IMR-90 (cell line): Measurements from ENCODE around the gene METAP2. TPM values are rescaled to one million over a fixed set of nuclear protein-coding genes. Genes with fewer than 3 reads are reported as not detected.

Experiments
- ATAC-seq: fragments of 200-7000 bp; cut with Tn5 transposase; 2 replicates; pipeline ENCODE4 v1.9.1; 2020; ENCODE audit warnings: low read depth, mild to moderate bottlenecking, moderate library complexity
- BruUV-seq: library from RNA; stranded (reverse); fragments of 400-500 nt; replicated peaks from 2 replicates; lab custom pipeline; 2021; lab: Mats Ljungman, UMichigan
- CTCF ChIA-PET: fragments of 300-600 bp; formaldehyde crosslinking; extraction: SDS; loops from one replicate; lab custom pipeline; 2021; ENCODE audit warnings: antibody characterized with exemption; lab: Yijun Ruan, JAX
- POLR2A ChIA-PET: fragments of 300-600 bp; sonication (Branson Sonifier 250); formaldehyde crosslinking; loops from one replicate; lab custom pipeline; 2022; ENCODE audit warnings: antibody characterized with exemption; ENCODE audit not compliant: unreplicated experiment; lab: Charles Lee
- DNase-seq: peaks from one replicate; pipeline ENCODE4 v3.0.0; 2013
- H2AFZ ChIP-seq: replicated peaks from 2 replicates; pipeline ENCODE3; 2013; ENCODE audit warnings: low read length, mild to moderate bottlenecking; ENCODE audit not compliant: poor library complexity
- H2AK5ac ChIP-seq: 2 replicates; pipeline ENCODE4 v1.6.1; 2013; ENCODE audit warnings: low read depth, low read length, inconsistent platforms
- H2AK9ac ChIP-seq: replicated peaks from 2 replicates; pipeline ENCODE3; 2013; ENCODE audit warnings: mild to moderate bottlenecking, low read depth, low read length, moderate library complexity; ENCODE audit not compliant: poor library complexity
- H2BK120ac ChIP-seq: 2 replicates; pipeline ENCODE4 v1.6.1; 2013; ENCODE audit warnings: low read depth, low read length, inconsistent platforms
- H2BK15ac ChIP-seq: 3 replicates; pipeline ENCODE4 v1.6.1; 2013; ENCODE audit warnings: low read depth, low read length, inconsistent platforms
- H2BK20ac ChIP-seq: 2 replicates; pipeline ENCODE4 v1.6.1; 2013; ENCODE audit warnings: low read depth, mild to moderate bottlenecking, inconsistent platforms, low read length, moderate library complexity
- H2BK5ac ChIP-seq: 2 replicates; pipeline ENCODE4 v1.6.1; 2013; ENCODE audit warnings: mild to moderate bottlenecking, low read depth, low read length, inconsistent platforms; ENCODE audit not compliant: poor library complexity, severe bottlenecking
- H3K14ac ChIP-seq: replicated peaks from 2 replicates; pipeline ENCODE4 v1.6.1; 2013; ENCODE audit warnings: low read depth, low read length, inconsistent platforms
- H3K18ac ChIP-seq: 2 replicates; pipeline ENCODE4 v1.6.1; 2013; ENCODE audit warnings: low read depth, low read length, control low read depth
- H3K23ac ChIP-seq: 2 replicates; pipeline ENCODE4 v1.6.1; 2013; ENCODE audit warnings: low read depth, low read length, inconsistent platforms
- H3K27ac ChIP-seq: 2 replicates; pipeline ENCODE4 v1.5.1; 2013; ENCODE audit warnings: mild to moderate bottlenecking, control low read depth, low read length; ENCODE audit not compliant: insufficient read depth
- H3K27me3 ChIP-seq: 2 replicates; pipeline ENCODE4 v1.6.1; 2013; ENCODE audit warnings: low read length; ENCODE audit not compliant: control insufficient read depth, insufficient read depth
- H3K36me3 ChIP-seq: 2 replicates; pipeline ENCODE4 v1.6.1; 2013; ENCODE audit warnings: low read length, mixed read lengths; ENCODE audit not compliant: control insufficient read depth, insufficient read depth
- H3K4ac ChIP-seq: 2 replicates; pipeline ENCODE4 v1.6.1; 2013; ENCODE audit warnings: low read depth, low read length, inconsistent platforms
- H3K4me1 ChIP-seq: 2 replicates; pipeline ENCODE4 v1.6.1; 2013; ENCODE audit warnings: low read length, mixed read lengths; ENCODE audit not compliant: control insufficient read depth, insufficient read depth
- H3K4me2 ChIP-seq: 2 replicates; pipeline ENCODE4 v1.6.1; 2013; ENCODE audit warnings: low read depth, mild to moderate bottlenecking, control low read depth, low read length, moderate library complexity
- H3K4me3 ChIP-seq: 2 replicates; pipeline ENCODE4 v1.5.1; 2013; ENCODE audit warnings: low read depth, mild to moderate bottlenecking, control low read depth, low read length, moderate library complexity; ENCODE audit not compliant: insufficient read depth
- H3K56ac ChIP-seq: 2 replicates; pipeline ENCODE4 v1.6.1; 2013; ENCODE audit warnings: low read length, inconsistent platforms; ENCODE audit not compliant: insufficient read depth; ENCODE audit errors: extremely low read depth
- H3K79me1 ChIP-seq, 2 experiments: 2 replicates each; pipeline ENCODE4 v1.6.1; 2013; ENCODE audit warnings: low read length in 2 of 2, inconsistent platforms in 1 of 2, low read depth in 1 of 2
- H3K9ac ChIP-seq: 2 replicates; pipeline ENCODE4 v1.6.1; 2013; ENCODE audit warnings: low read depth, low read length, control low read depth
- H3K9me1 ChIP-seq: 2 replicates; pipeline ENCODE4 v1.6.1; 2013; ENCODE audit warnings: low read length, inconsistent platforms; ENCODE audit not compliant: insufficient read depth
- H3K9me3 ChIP-seq: 2 replicates; pipeline ENCODE4 v1.6.1; 2013; ENCODE audit warnings: low read length; ENCODE audit not compliant: control insufficient read depth, insufficient read depth
- H4K20me1 ChIP-seq: 2 replicates; pipeline ENCODE4 v1.6.1; 2013; ENCODE audit warnings: low read length, inconsistent platforms; ENCODE audit not compliant: insufficient read depth
- H4K5ac ChIP-seq: 2 replicates; pipeline ENCODE4 v1.6.1; 2013; ENCODE audit warnings: mild to moderate bottlenecking, low read depth, low read length, control low read depth
- H4K8ac ChIP-seq, 2 experiments: 2 replicates each; pipeline ENCODE4 v1.6.1; 2013; ENCODE audit warnings: low read depth in 2 of 2, low read length in 2 of 2, control low read depth in 1 of 2, inconsistent platforms in 1 of 2
- H4K91ac ChIP-seq: 2 replicates; pipeline ENCODE4 v1.6.1; 2013; ENCODE audit warnings: low read depth, low read length, inconsistent platforms; ENCODE audit not compliant: insufficient read depth
- BHLHE40 ChIP-seq: fragments of 150-350 bp; IDR thresholded peaks from 2 replicates; pipeline ENCODE4 v1.6.1; 2016; ENCODE audit warnings: mild to moderate bottlenecking, low read depth, low read length
- CEBPB ChIP-seq: IDR thresholded peaks from 2 replicates; pipeline ENCODE4 v1.6.1; 2012; ENCODE audit warnings: low read depth, low read length, improper control_type of control experiment
- CHD1 ChIP-seq: IDR thresholded peaks from 2 replicates; pipeline ENCODE4 v1.6.1; 2012; ENCODE audit warnings: low read depth, low read length, improper control_type of control experiment
- CTCF ChIP-seq: conservative IDR thresholded peaks from 2 replicates; pipeline ENCODE4 v1.5.1; 2012; ENCODE audit warnings: mild to moderate bottlenecking, low read depth, low read length, improper control_type of control experiment
- ELK1 ChIP-seq: fragments of 150-350 bp; IDR thresholded peaks from 2 replicates; pipeline ENCODE4 v1.6.1; 2016; ENCODE audit warnings: low read depth, mild to moderate bottlenecking, low read length, moderate library complexity, borderline replicate concordance
- FOS ChIP-seq: fragments of 150-350 bp; IDR thresholded peaks from 2 replicates; pipeline ENCODE4 v1.6.1; 2016; ENCODE audit warnings: low read depth, low read length
- MAFK ChIP-seq: IDR thresholded peaks from 2 replicates; pipeline ENCODE4 v1.6.1; 2012; ENCODE audit warnings: low read depth, low read length, improper control_type of control experiment
- MAZ ChIP-seq: IDR thresholded peaks from 2 replicates; pipeline ENCODE4 v1.6.1; 2012; ENCODE audit warnings: low read depth, mild to moderate bottlenecking, low read length, improper control_type of control experiment, moderate library complexity, borderline replicate concordance
- MXI1 ChIP-seq: IDR thresholded peaks from 2 replicates; pipeline ENCODE4 v1.6.1; 2012; ENCODE audit warnings: low read depth, mild to moderate bottlenecking, low read length, moderate library complexity, borderline replicate concordance
- NFE2L2 ChIP-seq: fragments of 150-350 bp; IDR thresholded peaks from 2 replicates; pipeline ENCODE4 v1.6.1; 2016; ENCODE audit warnings: low read depth, mild to moderate bottlenecking, low read length
- POLR2A ChIP-seq: IDR thresholded peaks from 2 replicates; pipeline ENCODE4 v1.6.1; 2012; ENCODE audit warnings: mild to moderate bottlenecking, low read depth, low read length
- RAD21 ChIP-seq: IDR thresholded peaks from 2 replicates; pipeline ENCODE4 v1.6.1; 2012; ENCODE audit warnings: low read length, improper control_type of control experiment
- RCOR1 ChIP-seq: IDR thresholded peaks from 2 replicates; pipeline ENCODE4 v1.6.1; 2012; ENCODE audit warnings: mild to moderate bottlenecking, low read length, improper control_type of control experiment; ENCODE audit not compliant: insufficient replicate concordance
- RFX5 ChIP-seq: IDR thresholded peaks from 2 replicates; pipeline ENCODE4 v1.8.0; 2012; ENCODE audit warnings: low read depth, mild to moderate bottlenecking, low read length, moderate library complexity
- SMC3 ChIP-seq: fragments of 150-350 bp; IDR thresholded peaks from 2 replicates; pipeline ENCODE4 v1.6.1; 2016; ENCODE audit warnings: low read depth, mild to moderate bottlenecking, antibody characterized with exemption, low read length, moderate library complexity
- USF2 ChIP-seq: fragments of 150-350 bp; IDR thresholded peaks from 2 replicates; pipeline ENCODE4 v1.6.1; 2017; ENCODE audit warnings: mild to moderate bottlenecking, antibody characterized with exemption, low read length, low read depth
- WGBS, 2 experiments: methylation state at CpG; one replicate each; pipeline versions ENCODE4 v1.1.5 to v1.1.7; 2013; ENCODE audit warnings: missing lambda C conversion rate in 2 of 2; ENCODE audit not compliant: insufficient read length in 1 of 2; ENCODE audit errors: extremely low coverage in 2 of 2; 5-methylcytosine and 5-hydroxymethylcytosine counted together
- dilution Hi-C: fragments of 300-500 bp; cut with HindIII; formaldehyde crosslinking; loops from one replicate; pipeline ENCODE4 v1.14.3; 2018; ENCODE audit warnings: low sequenced_read_pairs; ENCODE audit not compliant: unreplicated experiment
- in situ Hi-C: fragments of 300-500 bp; cut with MboI; formaldehyde crosslinking; loops from 3 replicates; pipeline ENCODE4 v1.14.3; 2019; ENCODE audit warnings: low sequenced_read_pairs, inconsistent platforms, mixed read lengths
- intact Hi-C: fragments of 100-400 bp; cut with micrococcal nuclease; formaldehyde crosslinking; loops from 2 replicates; pipeline ENCODE4 v1.10.0; 2022
- polyA plus RNA-seq, 3 experiments: library from polyadenylated mRNA; depleted of rRNA; stranded (reverse); fragments of >200 nt; gene quantifications; 2 replicates each; pipeline ENCODE4 v1.2.3, GENCODE V29; 2012; ENCODE audit warnings: low replicate concordance in 1 of 3
- total RNA-seq: library from RNA; depleted of rRNA; stranded (reverse); fragments of >200 nt; gene quantifications from 2 replicates; pipeline ENCODE4 v1.2.3, GENCODE V29; 2012

Gene METAP2
- total and polyA plus RNA-seq, 2 of the 4 experiments (the other 2 are of a cell fraction) = 62.5 to 72.9 TPM

- no peak overlapping the region for H3K18ac ChIP-seq
- in situ Hi-C loops (no loop called here), dilution Hi-C loops (no loop called here), intact Hi-C loops (no loop called here)
- no peak overlapping the region for H3K9ac ChIP-seq
- no peak overlapping the region for H3K4me2 ChIP-seq
- BruUV-seq = no TSS peak
- H2AK9ac ChIP-seq = no peak overlapping the region
- H2BK15ac ChIP-seq = no peak overlapping the region
- no peaks in the 10 kb centered on the region for H3K9me3 ChIP-seq
- TF ChIP-seq RCOR1 (no peak), POLR2A (no peak), CHD1 (no peak), RFX5 (no peak), MXI1 (no peak), USF2 (no peak), CTCF (no peak), MAZ (no peak), RAD21 (no peak), ELK1 (no peak), BHLHE40 (no peak), CEBPB (no peak), SMC3 (no peak), FOS (no peak), MAFK (no peak), NFE2L2 (no peak)
- H4K91ac ChIP-seq = no peak overlapping the region
- no peaks in the 10 kb centered on the region for H4K20me1 ChIP-seq
- H3K23ac ChIP-seq = no peak overlapping the region
- no peak overlapping the region for H3K14ac ChIP-seq
- no peak overlapping the region for H2BK120ac ChIP-seq
- H2BK5ac ChIP-seq = no peak overlapping the region
- H3K4ac ChIP-seq = no peak overlapping the region
- no peak overlapping the region for H2AFZ ChIP-seq
- CTCF ChIA-PET = interaction anchor here (0.5 kb wide), 1 partner anchor 207 kb away, joined by 7 read pairs; no protein-coding TSS in a partner anchor
- POLR2A ChIA-PET = no interaction called here
- H3K4me1 ChIP-seq = no peaks in the 10 kb centered on the region; the same call in 1 of the 2 replicates
- H4K8ac ChIP-seq = no peak overlapping the region
- H3K79me1 ChIP-seq = no peaks in the 10 kb centered on the region
- H2AK5ac ChIP-seq = no peak overlapping the region
- H3K9me1 ChIP-seq = no peaks in the 10 kb centered on the region; the same call in 1 of the 2 replicates
- H3K36me3 ChIP-seq = no peaks in the 10 kb centered on the region
- no peak overlapping the region for H3K56ac ChIP-seq
- no peak overlapping the region for H3K4me3 ChIP-seq
- no CpG with 5 or more reads among the region's 2 CpGs for WGBS, 2 experiments
- H4K5ac ChIP-seq = no peak overlapping the region
- DNase-seq = no peak
- H3K27me3 ChIP-seq = no peaks in the 10 kb centered on the region; the same call in 1 of the 2 replicates
- H2BK20ac ChIP-seq = no peak overlapping the region
- H3K27ac ChIP-seq = no peak overlapping the region
- no peak for ATAC-seq
Measured at GRCh38 chr12:95437565-95437964, 36.4 kb upstream of the METAP2 start.
